Measurements from ENCODE around the gene PDGFRA.

The PDGFRA gene

GRCh38 chr4:54228056-54228527 lies 1.0 kb upstream of the PDGFRA start:
- H3K4me3 ChIP-seq (ENCODE audit: low read length) = peak overlapping the region; percentile 73
- no peak for DNase-seq (ENCODE audit: low read depth)
- peak; percentile 94 for TF ChIP-seq CTCF (conservative IDR thresholded peaks at IDR 0.05; ENCODE audit: low read depth, low read length)

GRCh38 chr4:54228546-54228945 lies 547 bp upstream of the PDGFRA start:
- no peak overlapping the region for H3K4me3 ChIP-seq (ENCODE audit: low read length)
- DNase-seq (ENCODE audit: low read depth) = no peak

GRCh38 chr4:54229631-54230483 lies 764 bp downstream of the PDGFRA start:
- TF ChIP-seq CTCF (conservative IDR thresholded peaks at IDR 0.05; ENCODE audit: low read depth, low read length) = no peak
- peak overlapping the region; percentile 4 for H3K4me3 ChIP-seq (ENCODE audit: low read length)
- DNase-seq (ENCODE audit: low read depth) = no peak

More at GRCh38 chr4:54228546-54228945, 547 bp upstream of the PDGFRA start:
- TF ChIP-seq CTCF (conservative IDR thresholded peaks at IDR 0.05; ENCODE audit: low read depth, low read length) = no peak

GRCh38 chr4:54230484-54231418 lies 1.7 kb downstream of the PDGFRA start:
- TF ChIP-seq CTCF (conservative IDR thresholded peaks at IDR 0.05; ENCODE audit: low read depth, low read length) = no peak
- no peak for DNase-seq (ENCODE audit: low read depth)
- no peak overlapping the region for H3K4me3 ChIP-seq (ENCODE audit: low read length)

- no peak for TF ChIP-seq CTCF (conservative IDR thresholded peaks at IDR 0.05; ENCODE audit: low read depth, low read length)
- DNase-seq (ENCODE audit: low read depth) = no peak
- H3K4me3 ChIP-seq (ENCODE audit: low read length) = no peak overlapping the region
Observed at GRCh38 chr4:54231419-54231767, 2.3 kb downstream of the PDGFRA start.

- H3K4me3 ChIP-seq (ENCODE audit: low read length) = peak overlapping the region; percentile 16
- peak; percentile 2 for TF ChIP-seq CTCF (conservative IDR thresholded peaks at IDR 0.05; ENCODE audit: low read depth, low read length)
- DNase-seq (ENCODE audit: low read depth) = no peak
Observed at GRCh38 chr4:54231768-54232688, 2.9 kb downstream of the PDGFRA start.

Measured in retinal pigment epithelial cell (primary cell).